GM12801 (cell line): ENCODE results near the gene CD40LG.

ENCODE experiments used
- TF ChIP-seq, protein P1 (sequence below): IDR thresholded peaks from one replicate; pipeline ENCODE4 v1.5.1; 2011; ENCODE audit warnings: control low read depth; ENCODE audit not compliant: insufficient read length; ENCODE audit errors: extremely low read depth

The CD40LG gene

GRCh38 chrX:136687457-136687856, 39.5 kb downstream of the CD40LG start:
- TF ChIP-seq, protein P1, sequence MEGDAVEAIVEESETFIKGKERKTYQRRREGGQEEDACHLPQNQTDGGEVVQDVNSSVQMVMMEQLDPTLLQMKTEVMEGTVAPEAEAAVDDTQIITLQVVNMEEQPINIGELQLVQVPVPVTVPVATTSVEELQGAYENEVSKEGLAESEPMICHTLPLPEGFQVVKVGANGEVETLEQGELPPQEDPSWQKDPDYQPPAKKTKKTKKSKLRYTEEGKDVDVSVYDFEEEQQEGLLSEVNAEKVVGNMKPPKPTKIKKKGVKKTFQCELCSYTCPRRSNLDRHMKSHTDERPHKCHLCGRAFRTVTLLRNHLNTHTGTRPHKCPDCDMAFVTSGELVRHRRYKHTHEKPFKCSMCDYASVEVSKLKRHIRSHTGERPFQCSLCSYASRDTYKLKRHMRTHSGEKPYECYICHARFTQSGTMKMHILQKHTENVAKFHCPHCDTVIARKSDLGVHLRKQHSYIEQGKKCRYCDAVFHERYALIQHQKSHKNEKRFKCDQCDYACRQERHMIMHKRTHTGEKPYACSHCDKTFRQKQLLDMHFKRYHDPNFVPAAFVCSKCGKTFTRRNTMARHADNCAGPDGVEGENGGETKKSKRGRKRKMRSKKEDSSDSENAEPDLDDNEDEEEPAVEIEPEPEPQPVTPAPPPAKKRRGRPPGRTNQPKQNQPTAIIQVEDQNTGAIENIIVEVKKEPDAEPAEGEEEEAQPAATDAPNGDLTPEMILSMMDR, result no peak

GRCh38 chrX:136689436-136689835, 41.5 kb downstream of the CD40LG start:
- TF ChIP-seq, protein P1, result no peak

DNA sequence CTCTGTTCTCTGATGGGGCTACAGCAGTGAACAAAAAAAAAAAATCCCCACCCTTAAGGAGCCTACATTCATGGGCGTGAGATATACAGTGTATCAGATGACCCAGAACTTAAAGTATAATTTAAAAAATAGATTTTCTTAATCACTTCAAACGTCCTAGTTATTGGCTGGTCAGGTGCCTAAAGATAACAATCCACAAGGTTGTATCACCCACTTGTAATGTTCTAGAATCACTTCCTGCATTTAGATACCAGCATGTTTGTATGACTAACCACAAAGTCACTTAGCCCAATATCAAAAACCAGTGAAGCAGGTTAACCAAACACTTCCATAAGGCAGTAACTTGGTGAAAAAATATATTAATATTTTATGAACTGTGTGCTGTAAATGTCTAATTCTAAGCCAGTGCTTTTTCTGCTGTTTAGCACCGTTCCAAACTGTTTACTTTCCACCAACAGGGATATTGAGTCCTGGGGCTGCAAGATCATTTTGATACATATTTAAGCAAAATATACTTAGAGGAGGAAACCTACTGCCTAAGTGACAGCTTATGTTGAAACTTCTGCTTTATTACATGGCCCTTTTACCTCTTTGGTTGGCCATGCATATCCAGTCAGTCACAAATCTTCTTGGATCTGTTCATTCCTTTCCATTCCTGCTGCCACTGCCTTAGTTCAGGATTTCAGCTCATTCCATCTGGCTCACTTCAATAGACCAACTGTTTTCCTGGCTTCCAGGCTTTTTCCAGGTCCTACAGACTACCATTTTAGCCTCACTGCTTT, 43.3 kb downstream of the CD40LG start:
- TF ChIP-seq, protein P1, result no peak

DNA sequence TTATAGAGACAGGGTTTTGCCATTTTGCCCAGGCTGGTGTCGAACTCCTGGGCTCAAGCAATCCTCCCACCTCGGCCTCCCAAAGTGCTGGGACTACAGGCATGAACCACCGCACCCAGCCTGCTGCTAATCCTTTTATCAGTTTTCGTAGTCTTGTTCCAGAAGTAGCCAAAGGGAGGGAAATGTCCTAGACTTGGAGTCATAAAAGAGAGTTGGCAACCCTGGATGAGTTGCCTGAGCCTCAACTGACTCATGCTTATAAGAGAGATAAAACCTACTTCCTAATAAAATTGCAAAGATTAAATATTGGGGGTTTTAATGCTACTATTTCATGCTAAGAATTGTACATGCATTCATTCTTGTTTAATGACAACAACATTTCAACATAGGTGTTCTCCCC, 44.3 kb downstream of the CD40LG start:
- TF ChIP-seq, protein P1, result no peak

DNA sequence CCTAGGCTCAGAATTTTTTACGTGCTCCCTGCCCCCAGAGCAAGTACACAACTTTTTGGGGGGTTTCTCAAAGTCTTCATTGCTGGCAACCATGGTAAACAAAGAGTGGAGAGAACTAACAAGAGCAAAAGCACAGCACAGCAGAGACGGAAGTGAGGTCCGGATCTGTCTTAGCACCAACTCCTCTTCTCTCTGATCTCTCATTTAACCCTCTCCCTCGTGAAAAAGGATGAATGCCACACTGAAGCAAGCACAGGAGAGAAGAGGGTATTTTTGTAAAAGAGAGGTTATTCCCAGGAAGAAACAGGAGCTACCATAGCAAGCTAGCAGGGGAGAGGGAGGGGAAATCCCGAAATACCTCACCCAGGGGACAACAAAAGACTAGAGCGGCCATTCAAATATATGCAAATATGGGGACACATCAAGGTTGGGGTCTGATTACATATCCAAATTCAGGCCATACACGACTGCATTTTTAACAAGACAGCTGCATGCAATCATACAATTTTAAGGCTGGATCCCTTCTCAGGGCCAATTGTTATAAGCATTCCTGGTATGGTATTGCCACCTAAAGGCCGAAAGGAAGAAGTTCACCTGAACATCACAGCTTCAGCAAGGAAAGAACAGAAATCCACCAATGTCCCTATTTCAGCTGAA, 46.6 kb downstream of the CD40LG start:
- TF ChIP-seq, protein P1, result no peak

DNA sequence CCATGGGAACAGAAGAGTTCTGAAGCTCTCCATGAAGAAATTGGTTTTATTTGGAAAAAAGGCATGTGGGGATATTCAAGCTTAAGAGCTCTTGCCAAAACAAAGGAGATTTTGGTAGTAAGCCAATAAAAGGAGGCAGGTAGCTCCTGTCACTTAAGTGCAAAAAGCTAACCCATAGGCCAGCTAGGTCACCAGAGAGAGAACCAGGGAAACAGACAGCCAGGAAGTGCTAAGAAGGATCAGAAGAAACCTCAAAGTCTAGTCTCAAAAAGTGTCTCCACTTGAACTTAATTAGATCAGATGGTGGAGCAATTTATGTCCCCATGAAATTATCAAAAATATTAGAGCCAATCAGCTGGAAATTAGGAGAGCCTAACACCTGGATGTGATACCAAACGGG, 49.2 kb downstream of the CD40LG start:
- TF ChIP-seq, protein P1, result no peak

- TF ChIP-seq, protein P1, result no peak
Observed at GRCh38 chrX:136708348-136708747, 60.4 kb downstream of the CD40LG start.
